NCI-H187 treated with DMSO at 0.1 percent for 48 hours (cell line): ENCODE results near the gene PRKG1.
"Not testable (repeated sequence)": the region's sequence is repeated elsewhere in the genome, so short reads cannot be mapped to it uniquely, and the experiment has no call there.

Experiments used
- DNase-seq: peaks from one replicate; lab custom pipeline; 2025; lab: John Stamatoyannopoulos, UW

Gene PRKG1

GRCh38 chr10:51321980-51322379 is 247.7 kb downstream of the PRKG1 start:
- no peak for DNase-seq

DNA sequence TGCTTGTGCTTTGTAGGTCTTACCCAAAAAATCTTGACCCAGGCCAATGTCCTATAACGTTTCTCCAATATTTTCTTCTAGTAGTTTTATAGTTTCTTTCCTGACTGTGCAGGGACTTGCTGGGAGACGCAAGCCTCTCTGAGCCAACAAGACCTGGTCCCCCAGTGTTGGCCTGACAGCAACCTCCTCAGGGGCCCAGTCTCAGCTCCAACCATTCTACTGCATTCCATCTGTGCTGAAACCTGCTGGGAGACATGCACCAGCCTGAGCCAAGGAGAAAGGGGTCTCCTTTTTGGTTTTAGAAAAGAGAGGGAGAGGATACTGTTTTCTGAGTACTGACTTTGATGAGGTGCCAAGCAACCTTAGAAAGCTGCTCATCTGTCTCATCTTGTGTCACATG is 251.4 kb downstream of the PRKG1 start:
- DNase-seq = no peak

GRCh38 chr10:51326174-51326573 is 251.9 kb downstream of the PRKG1 start:
- no peak for DNase-seq

- no peak for DNase-seq
Observed at GRCh38 chr10:51327432-51327831, 253.1 kb downstream of the PRKG1 start.

GRCh38 chr10:51340366-51340765 is 266.1 kb downstream of the PRKG1 start:
- no peak for DNase-seq

GRCh38 chr10:51340845-51341610 is 266.7 kb downstream of the PRKG1 start:
- no peak for DNase-seq

GRCh38 chr10:51341745-51342144 is 267.5 kb downstream of the PRKG1 start:
- not testable (repeated sequence) for DNase-seq

GRCh38 chr10:51342381-51342780 is 268.1 kb downstream of the PRKG1 start:
- DNase-seq = no peak

GRCh38 chr10:51343391-51343790 is 269.1 kb downstream of the PRKG1 start:
- no peak for DNase-seq

GRCh38 chr10:51344371-51344770 is 270.1 kb downstream of the PRKG1 start:
- no peak for DNase-seq

DNA sequence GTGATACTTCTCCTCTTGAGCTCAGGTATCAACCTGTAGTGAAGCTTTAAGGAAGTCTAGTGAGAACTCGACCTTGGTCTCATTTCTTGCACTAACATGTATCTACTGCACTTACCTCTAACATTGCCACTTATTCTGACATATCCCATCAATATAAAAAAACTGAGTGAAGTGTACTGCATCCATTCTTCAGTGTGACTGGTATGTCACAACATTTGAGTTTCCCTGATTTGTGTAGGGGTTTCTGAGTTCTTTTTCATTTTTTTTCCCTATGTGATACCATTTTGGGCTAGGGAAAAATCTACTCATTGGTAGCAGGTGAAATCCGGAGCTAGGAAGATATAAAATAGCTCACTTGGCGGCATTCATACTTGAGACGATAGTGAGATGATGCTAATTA is 274.3 kb downstream of the PRKG1 start:
- DNase-seq = no peak

GRCh38 chr10:51357170-51357569 is 282.9 kb downstream of the PRKG1 start:
- DNase-seq = no peak

DNA sequence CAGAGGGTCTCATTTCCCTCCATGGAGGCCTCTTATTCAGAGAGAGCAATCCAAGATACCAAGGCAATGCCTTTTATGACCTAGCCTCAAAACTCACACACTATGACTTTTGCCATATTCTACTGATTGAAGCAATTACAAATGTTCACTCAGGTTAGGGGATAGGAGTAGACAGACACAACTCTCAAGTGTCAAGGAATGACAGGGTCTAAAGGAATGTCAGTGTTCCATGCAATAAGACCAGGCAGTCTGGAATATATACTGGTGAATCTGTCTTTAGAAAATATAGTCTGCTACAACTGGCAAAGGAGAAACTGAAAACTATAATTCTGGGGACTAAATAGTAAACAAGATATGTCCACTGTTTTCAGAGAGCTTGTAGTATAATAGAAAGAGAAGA is 283.9 kb downstream of the PRKG1 start:
- no peak for DNase-seq

DNA sequence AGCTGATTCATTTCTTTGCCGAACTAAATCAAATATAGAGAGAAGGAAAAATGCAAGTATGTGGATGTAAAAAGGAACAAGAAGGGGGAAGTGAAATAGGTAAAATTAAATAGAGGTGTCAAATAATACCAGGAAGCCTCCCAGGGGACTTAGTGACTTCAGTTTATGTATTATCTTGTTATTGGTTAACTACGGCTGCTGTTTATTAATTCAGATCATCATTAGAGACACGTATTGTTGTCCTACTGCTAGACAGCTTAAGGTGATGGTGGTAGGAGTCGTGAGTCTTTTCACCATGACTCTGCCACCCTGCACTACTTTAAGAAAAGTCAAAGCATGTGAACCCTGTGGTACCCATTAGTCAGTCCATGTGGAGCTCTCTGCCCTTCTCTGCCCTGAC is 289.1 kb downstream of the PRKG1 start:
- DNase-seq = no peak

- DNase-seq = no peak
Observed at GRCh38 chr10:51364674-51365073, 290.4 kb downstream of the PRKG1 start.

- DNase-seq = no peak
Observed at GRCh38 chr10:51366044-51366443, 291.8 kb downstream of the PRKG1 start.

GRCh38 chr10:51367127-51367526 is 292.8 kb downstream of the PRKG1 start:
- no peak for DNase-seq

- DNase-seq = no peak
Observed at GRCh38 chr10:51367694-51368093, 293.4 kb downstream of the PRKG1 start.

- no peak for DNase-seq
Observed at GRCh38 chr10:51368943-51369342, 294.7 kb downstream of the PRKG1 start.

DNA sequence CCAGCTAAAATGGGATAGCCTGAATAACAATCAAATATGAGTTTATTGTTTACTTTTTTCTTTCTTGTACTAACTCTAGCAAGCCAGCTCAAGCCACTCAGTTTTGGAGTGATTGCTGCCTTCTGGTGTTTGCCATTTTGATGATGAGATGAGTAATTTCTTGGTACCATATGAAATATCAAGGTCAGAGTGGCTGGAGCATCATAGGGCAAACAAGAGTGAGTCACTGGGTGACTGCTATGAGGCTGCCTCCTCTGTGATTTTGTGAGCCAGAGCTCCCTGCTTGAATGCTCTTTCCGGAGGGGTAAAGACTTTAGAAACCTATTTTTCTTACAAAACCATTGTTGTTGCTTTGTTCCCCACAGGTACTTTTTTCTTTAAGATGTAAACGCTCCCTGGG is 295.6 kb downstream of the PRKG1 start:
- DNase-seq = no peak

DNA sequence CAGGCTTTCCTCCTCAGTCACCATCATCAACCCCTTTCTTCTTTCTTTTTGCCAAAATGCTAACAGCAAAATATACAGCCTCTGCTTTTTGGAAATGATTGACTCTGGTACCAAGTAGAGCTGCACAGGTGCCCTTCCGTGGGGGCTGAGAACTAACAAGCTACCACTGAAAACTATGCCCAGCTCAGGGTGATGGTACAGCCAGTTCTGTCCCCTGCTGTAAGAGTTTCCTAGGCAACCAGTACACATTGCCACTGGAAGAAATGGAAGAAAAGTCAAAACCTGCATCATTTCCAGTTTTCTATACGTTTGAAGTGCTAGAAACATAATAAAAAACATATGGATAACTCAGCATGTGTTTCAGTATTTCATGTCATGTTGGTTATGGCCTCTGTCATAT is 297.5 kb downstream of the PRKG1 start:
- DNase-seq = no peak

GRCh38 chr10:51375790-51376189 is 301.5 kb downstream of the PRKG1 start:
- DNase-seq = no peak

GRCh38 chr10:51377070-51377931 is 303.0 kb downstream of the PRKG1 start:
- DNase-seq = no peak
